Omental fat pad (tissue), 4 donors: Measurements from ENCODE around the gene KRTAP2-1. TPM values are rescaled to one million over a fixed set of nuclear protein-coding genes. Genes with fewer than 3 reads are reported as not detected.

Source experiments
- ATAC-seq: fragments of 150-250 bp; one replicate; pipeline ENCODE4 v1.9.1; 2016; ENCODE audit warnings: mild to moderate bottlenecking, moderate library complexity; ENCODE audit not compliant: low FRiP score
- DNase-seq: peaks from one replicate; pipeline ENCODE4 v3.0.0-alpha.2; 2019; ENCODE audit warnings: low spot score
- CTCF ChIP-seq, 3 donors: fragments of 450-650 bp; IDR thresholded peaks; one replicate each; pipeline ENCODE4 v1.5.1; 2016 to 2017; ENCODE audit warnings: antibody characterized with exemption in 3 of 3, mild to moderate bottlenecking in 3 of 3, moderate library complexity in 2 of 3
- total RNA-seq, 4 donors: library from RNA; depleted of rRNA; stranded (reverse); fragments of >200 nt; gene quantifications; one replicate each; pipeline ENCODE4 v1.1.0, GENCODE V29; 2016

KRTAP2-1 gene
- total RNA-seq, 4 donors from 2014 or later: not detected

- ATAC-seq: no peak
- no peak for TF ChIP-seq CTCF (IDR thresholded peaks at IDR 0.05)
Measured at GRCh38 chr17:41029633-41030245, 17.4 kb downstream of the KRTAP2-1 start, which contains the start of gene KRTAP1-4. KRTAP1-4 (minus strand) TSS chr17:41030195; CDS start chr17:41030078, 117 bp downstream.

GRCh38 chr17:41026715-41027471 is 20.2 kb downstream of the KRTAP2-1 start, which contains the start of gene KRTAP1-5:
KRTAP1-5 (minus strand) TSS chr17:41027208; CDS start chr17:41027155, 53 bp downstream.
- ATAC-seq (no peak), DNase-seq (no peak)
- TF ChIP-seq CTCF (IDR thresholded peaks at IDR 0.05): no peak

More at GRCh38 chr17:41029633-41030245, 17.4 kb downstream of the KRTAP2-1 start, which contains the start of gene KRTAP1-4:
- DNase-seq: no peak

GRCh38 chr17:41024697-41025096 is 22.4 kb downstream of the KRTAP2-1 start:
- no peak for DNase-seq
- no peak for TF ChIP-seq CTCF (IDR thresholded peaks at IDR 0.05)
- no peak for ATAC-seq

- TF ChIP-seq CTCF (IDR thresholded peaks at IDR 0.05): no peak
- ATAC-seq: no peak
- DNase-seq: no peak
Measured at GRCh38 chr17:41020336-41020735, 26.8 kb downstream of the KRTAP2-1 start.

- DNase-seq (no peak), ATAC-seq (no peak)
- no peak for TF ChIP-seq CTCF (IDR thresholded peaks at IDR 0.05)
Measured at GRCh38 chr17:41019415-41019814, 27.7 kb downstream of the KRTAP2-1 start.

- DNase-seq: no peak
- ATAC-seq: no peak
Measured at GRCh38 chr17:41018541-41018940, 28.6 kb downstream of the KRTAP2-1 start.

More at GRCh38 chr17:41018541-41018940, 28.6 kb downstream of the KRTAP2-1 start:
- TF ChIP-seq CTCF (IDR thresholded peaks at IDR 0.05): no peak
